Measurements from ENCODE around the gene CAPN1.
"Not testable (repeated sequence)": the region's sequence is repeated elsewhere in the genome, so short reads cannot be mapped to it uniquely, and the experiment has no call there.

CAPN1 gene

DNA sequence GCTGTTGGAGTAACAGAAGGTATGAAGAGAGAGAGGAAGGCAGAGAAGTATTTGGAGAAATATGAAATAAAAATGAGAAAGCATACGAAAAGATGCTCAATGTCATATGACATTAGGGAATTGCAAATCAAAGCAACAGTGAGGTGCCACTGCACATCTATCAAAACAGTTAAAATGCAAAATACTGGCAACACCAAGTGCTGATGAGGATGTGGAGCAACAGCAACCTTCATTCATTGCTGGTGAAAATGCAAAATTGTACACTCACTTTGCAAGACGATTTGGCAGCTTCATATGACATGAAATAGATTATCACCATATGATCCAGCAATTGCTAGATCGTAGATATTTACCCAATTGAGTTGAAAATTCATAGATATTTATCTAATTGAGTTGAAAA, 21.1 kb upstream of the CAPN1 start:
- DNase-seq (ENCODE audit: low read depth), result no peak

DNA sequence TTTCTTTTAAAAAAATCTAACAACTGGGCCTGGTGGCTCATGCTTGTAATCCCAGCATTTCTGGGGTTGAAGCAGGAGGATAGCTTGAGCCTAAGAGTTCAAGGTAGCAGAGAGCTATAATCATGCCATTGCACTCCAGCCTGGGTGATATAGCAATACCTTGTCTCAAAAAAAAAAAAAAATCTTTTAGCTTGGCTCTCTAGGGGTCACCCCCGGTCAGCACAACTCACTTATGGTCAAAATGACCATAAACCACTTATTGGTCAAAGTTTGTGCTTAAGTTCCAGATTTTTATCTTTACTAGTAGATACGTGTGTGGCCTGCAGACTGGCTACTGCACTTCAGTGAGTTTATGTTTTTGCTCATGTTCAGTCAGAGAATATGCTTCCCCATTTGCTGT, 18.0 kb upstream of the CAPN1 start:
- DNase-seq (ENCODE audit: low read depth), result no peak

- DNase-seq (ENCODE audit: low read depth), result no peak
Observed at GRCh38 chr11:65165410-65166317, 16.1 kb upstream of the CAPN1 start.

GRCh38 chr11:65166893-65167292, 14.8 kb upstream of the CAPN1 start:
- no peak for DNase-seq (ENCODE audit: low read depth)

GRCh38 chr11:65167656-65168055, 14.1 kb upstream of the CAPN1 start:
- no peak for DNase-seq (ENCODE audit: low read depth)

GRCh38 chr11:65169164-65169641, 12.5 kb upstream of the CAPN1 start:
- DNase-seq (ENCODE audit: low read depth), result no peak

DNA sequence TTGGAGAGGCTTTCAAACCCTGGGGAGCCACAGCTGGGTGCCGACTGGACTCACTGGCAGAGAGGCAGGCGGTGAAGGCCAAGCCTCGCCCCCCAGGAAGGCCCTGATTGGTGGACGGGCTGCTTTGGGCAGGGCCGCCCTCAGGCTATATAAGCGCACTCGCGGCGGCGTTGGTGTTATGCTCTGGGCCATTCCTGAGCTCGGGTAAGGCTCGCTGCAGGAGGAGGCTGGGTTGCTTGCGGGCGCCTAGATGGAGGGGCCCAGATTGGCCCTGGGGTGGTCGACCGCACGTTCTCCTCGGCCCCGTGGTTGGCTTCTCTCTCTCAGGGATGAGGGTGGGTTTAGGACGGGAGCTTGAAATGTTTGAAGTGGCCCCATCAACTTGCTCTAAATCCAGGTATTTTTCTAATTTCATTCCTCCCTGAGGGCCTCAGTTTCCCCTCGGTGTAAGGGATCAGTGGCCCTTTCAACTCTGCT, 11.6 kb upstream of the CAPN1 start, which contains the start of gene SPDYC:
Gene SPDYC (plus strand): TSS at position 176 of the 477 bp plus-strand sequence. CDS start 1,125 bp downstream, outside the sequence.
- DNase-seq (ENCODE audit: low read depth), result no peak

DNA sequence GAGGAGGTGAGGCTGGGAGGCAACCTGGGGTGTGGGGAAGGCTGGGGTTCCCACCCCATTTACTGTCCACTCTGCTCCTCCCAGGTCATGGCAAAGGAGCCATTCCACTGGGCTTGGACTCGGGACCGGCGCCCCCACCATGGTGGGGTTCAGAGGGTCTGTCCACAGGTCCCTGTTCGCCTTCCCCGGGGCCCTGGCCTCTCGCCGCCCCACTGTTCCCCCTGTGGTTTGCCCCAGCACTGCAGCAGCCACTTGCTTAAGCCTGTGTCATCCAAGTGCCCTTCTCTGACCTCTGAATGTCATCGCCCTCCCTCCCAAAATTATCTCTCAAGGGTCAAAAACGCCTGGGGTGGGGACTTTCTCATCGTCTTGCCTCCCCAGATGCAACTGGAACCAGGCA, 9.1 kb upstream of the CAPN1 start:
- DNase-seq (ENCODE audit: low read depth), result no peak

DNA sequence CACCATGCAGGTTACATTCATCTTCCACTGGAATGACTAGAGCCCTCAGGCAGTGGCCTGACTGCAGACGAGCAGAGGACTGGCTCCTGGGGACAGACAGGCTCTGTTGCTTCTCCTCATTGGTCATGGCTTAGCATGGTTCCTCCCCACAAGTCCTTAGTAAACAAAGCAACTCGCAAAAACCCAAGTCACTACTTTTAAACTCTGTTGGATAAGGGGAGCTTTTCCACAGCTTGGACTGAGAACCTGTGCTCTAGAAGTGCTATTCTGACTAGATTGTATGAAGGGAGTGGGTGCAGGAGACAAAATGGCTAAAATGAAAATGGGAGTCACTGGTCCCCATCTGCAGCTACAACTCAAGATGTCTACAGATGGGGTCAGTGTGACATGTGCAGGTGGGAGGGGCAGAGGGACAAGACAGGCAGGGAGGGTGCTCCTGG, 7.1 kb upstream of the CAPN1 start:
- not testable (repeated sequence) for DNase-seq (ENCODE audit: low read depth)

GRCh38 chr11:65180877-65181568, 705 bp upstream of the CAPN1 start:
- peak; percentile 46 for DNase-seq (ENCODE audit: low read depth)

DNA sequence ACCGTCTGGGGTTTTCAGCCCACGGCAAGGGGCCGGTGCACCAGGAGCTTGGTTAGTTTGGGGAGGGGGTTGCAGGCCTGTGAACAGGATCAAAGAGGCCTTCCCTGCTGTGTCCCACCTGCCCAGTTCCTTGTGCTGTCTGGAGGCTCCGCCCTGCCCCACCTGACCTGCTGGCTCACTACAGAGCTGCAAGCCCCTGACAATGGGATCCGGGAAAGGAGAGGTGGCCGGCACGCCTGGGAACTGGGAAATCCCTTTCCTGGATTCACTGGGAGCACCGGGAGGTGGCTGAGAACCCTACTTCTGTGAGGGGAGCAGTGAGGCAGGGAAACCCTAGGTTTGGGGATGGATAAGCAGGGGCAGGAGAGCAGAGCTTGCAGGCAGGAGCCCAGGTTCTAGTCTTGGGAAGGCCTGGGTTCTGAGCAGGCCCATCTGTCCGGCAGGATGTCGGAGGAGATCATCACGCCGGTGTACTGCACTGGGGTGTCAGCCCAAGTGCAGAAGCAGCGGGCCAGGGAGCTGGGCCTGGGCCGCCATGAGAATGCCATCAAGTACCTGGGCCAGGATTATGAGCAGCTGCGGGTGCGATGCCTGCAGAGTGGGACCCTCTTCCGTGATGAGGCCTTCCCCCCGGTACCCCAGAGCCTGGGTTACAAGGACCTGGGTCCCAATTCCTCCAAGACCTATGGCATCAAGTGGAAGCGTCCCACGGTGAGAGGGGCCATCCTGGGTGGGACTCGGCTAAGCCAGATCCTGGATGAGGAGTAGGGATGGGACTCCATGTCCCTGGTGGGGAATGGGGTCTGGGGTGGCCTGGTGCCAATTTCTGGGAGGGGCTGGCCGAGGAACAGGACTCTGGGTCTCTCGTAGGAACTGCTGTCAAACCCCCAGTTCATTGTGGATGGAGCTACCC, 786 bp downstream of the CAPN1 start:
- no peak for DNase-seq (ENCODE audit: low read depth)

DNA sequence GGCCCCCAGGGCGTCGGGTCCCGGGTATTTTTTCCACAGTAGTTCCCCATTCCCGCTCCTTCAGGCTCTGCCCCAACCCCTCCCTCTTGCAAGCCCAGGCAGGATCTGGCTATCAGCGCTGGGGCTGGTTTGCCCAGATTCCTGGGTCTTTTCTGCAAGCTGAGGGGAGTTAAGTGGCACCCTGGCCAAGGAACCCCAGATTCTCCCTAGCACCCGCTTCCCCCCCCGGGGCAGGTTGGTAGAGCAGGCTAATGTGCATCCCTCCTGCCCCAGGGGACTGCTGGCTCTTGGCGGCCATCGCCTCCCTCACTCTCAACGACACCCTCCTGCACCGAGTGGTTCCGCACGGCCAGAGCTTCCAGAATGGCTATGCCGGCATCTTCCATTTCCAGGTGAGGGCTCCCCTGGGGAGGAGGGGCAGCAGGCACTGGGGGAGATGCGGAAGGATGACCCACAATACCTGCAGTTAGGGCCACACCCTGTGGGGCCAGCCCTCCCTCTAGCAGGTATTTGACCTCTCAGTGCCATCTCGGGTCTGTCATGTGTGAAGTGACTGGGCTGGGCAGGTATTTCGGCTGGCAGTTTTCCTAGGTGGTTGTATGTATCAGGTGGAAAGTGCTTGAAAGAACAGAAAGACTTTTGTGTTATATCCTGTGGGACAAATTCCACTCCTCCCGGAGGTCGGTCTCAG, 1.6 kb downstream of the CAPN1 start:
- no peak for DNase-seq (ENCODE audit: low read depth)

DNA sequence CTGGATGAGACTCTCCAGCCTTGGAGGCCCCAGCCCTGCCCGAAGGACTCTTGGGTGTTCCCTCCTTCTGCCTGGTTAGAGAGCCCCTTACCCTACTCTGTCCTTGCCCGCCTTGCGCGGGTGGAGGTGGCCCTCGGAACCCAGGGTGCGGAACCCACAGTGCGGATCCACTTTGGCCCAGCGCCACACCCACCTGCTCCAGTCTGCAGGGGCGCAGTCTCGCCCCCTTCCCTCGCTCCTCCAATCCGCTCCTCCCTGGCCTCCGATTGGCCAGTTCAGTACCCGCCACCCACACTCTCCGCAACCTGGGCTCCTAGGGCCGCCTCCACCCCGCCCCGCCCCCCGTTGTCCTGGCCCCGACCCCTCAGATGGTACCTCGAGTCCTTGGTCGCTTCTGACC, 2.4 kb downstream of the CAPN1 start:
- DNase-seq (ENCODE audit: low read depth), result no peak

- DNase-seq (ENCODE audit: low read depth), result no peak
Observed at GRCh38 chr11:65185171-65185570, 3.4 kb downstream of the CAPN1 start.

DNA sequence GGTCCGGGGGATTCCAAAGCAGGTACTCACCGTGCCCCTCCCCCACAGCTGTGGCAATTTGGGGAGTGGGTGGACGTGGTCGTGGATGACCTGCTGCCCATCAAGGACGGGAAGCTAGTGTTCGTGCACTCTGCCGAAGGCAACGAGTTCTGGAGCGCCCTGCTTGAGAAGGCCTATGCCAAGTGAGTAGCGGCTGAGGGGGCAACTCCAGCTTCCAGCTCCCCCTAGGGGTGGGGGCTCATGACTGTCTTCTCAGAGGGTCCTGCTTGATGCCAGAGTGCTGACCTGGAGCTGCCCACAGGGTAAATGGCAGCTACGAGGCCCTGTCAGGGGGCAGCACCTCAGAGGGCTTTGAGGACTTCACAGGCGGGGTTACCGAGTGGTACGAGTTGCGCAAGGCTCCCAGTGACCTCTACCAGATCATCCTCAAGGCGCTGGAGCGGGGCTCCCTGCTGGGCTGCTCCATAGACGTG, 4.2 kb downstream of the CAPN1 start:
- no peak for DNase-seq (ENCODE audit: low read depth)

GRCh38 chr11:65186701-65187100, 5.0 kb downstream of the CAPN1 start:
- no peak for DNase-seq (ENCODE audit: low read depth)

GRCh38 chr11:65187146-65187675, 5.5 kb downstream of the CAPN1 start:
- DNase-seq (ENCODE audit: low read depth), result no peak

- DNase-seq (ENCODE audit: low read depth), result no peak
Observed at GRCh38 chr11:65187971-65188461, 6.3 kb downstream of the CAPN1 start.

DNA sequence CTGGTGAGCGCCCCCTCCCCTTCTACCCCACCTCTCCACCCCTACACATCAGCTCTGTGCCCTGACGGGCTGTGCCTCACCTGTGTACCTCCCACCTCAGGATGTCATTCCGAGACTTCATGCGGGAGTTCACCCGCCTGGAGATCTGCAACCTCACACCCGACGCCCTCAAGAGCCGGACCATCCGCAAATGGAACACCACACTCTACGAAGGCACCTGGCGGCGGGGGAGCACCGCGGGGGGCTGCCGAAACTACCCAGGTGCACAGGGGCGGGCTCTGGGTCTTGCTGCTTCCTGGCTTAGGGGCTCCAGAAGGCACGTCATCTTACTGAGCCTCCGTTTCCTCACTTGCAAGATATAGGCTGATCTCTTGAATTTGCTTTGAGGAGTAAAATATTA, 6.8 kb downstream of the CAPN1 start:
- no peak for DNase-seq (ENCODE audit: low read depth)

DNA sequence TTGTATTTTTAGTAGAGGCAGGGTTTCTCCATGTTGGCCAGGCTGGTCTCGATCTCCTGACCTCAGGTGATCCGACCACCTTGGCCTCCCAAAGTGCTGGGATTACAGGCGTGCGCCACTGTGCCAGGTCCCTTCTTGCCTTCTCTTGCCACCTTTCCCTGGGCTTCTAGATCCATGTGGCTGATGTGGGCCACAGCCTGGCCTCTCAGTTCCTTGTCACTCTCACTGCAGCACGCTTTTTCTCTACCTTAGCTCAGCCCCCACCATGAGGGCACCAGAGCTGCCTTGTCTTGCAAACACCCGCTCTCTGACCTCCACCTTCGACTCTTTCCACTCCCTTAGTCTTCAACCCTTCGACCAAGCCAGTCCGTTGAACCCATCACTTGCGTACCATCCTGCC, 7.5 kb downstream of the CAPN1 start:
- no peak for DNase-seq (ENCODE audit: low read depth)

DNA sequence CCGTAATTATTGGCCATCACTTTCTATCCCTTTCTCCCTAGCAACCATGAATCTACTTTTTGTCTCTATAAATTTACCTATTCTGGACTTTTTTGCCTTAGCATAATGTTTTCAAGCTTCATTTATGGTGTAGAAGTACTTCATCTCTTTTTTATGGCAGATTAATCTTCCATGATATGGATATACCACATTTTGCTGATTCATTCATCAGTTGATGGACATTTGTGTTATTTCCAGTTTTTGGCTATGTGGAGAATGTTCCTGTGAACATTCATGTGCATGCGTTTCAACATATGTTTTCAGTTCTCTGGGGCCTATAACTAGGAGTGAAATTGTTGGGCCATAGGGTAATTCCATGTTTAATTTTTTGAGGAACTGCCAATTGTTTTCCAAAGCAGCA, 12.8 kb downstream of the CAPN1 start:
- DNase-seq (ENCODE audit: low read depth), result no peak
